Measurements from ENCODE around the gene BCLAF1. TPM values are rescaled to one million over a fixed set of nuclear protein-coding genes. Genes with fewer than 3 reads are reported as not detected.

The BCLAF1 gene
- total and polyA plus RNA-seq, 9 of the 15 experiments (the other 6 are each of a cell fraction or from before 2014, with no cell fraction given): 65.4 to 286 (median 165) TPM

DNA sequence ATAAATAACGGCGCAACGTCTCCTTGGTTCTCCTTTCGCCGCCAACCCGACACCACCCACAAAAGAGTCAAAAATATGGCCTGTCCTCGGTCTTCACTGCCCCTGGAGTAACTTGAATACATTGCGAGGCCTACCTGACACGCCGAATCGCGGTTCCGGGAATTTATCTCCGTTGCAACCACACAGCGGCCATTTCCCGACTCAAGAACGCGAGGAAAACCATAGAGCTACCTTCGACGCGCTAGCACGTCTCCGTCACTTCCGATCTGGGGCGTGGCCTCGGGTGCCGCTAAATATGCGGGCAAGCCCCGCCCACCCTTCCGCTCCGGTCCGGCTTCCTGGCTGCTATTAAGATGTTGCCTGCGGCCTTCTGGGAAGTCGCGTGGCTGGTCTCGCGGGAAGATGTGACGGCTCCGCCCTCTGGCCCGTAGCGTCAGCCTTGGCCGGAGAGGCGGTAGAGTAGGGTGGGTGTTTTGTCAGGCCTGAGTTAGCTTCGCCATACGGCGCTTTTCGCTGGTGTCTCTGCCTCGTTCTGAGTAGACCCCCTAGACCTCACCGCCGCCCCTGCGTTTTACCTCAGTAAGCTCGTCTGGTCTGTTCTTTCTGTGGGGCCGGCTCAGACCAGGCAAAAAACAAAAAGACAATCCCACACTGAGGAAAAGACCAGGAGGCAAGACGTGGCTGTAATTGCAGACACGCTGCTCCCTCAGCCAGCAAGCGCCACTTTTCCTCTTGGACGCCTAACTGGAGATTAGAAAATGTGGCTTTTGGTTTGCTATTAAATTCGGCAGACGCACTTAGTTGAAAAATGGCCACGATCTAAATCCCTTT, at the start of gene BCLAF1 (continued):
- TF ChIP-seq, protein P1, sequence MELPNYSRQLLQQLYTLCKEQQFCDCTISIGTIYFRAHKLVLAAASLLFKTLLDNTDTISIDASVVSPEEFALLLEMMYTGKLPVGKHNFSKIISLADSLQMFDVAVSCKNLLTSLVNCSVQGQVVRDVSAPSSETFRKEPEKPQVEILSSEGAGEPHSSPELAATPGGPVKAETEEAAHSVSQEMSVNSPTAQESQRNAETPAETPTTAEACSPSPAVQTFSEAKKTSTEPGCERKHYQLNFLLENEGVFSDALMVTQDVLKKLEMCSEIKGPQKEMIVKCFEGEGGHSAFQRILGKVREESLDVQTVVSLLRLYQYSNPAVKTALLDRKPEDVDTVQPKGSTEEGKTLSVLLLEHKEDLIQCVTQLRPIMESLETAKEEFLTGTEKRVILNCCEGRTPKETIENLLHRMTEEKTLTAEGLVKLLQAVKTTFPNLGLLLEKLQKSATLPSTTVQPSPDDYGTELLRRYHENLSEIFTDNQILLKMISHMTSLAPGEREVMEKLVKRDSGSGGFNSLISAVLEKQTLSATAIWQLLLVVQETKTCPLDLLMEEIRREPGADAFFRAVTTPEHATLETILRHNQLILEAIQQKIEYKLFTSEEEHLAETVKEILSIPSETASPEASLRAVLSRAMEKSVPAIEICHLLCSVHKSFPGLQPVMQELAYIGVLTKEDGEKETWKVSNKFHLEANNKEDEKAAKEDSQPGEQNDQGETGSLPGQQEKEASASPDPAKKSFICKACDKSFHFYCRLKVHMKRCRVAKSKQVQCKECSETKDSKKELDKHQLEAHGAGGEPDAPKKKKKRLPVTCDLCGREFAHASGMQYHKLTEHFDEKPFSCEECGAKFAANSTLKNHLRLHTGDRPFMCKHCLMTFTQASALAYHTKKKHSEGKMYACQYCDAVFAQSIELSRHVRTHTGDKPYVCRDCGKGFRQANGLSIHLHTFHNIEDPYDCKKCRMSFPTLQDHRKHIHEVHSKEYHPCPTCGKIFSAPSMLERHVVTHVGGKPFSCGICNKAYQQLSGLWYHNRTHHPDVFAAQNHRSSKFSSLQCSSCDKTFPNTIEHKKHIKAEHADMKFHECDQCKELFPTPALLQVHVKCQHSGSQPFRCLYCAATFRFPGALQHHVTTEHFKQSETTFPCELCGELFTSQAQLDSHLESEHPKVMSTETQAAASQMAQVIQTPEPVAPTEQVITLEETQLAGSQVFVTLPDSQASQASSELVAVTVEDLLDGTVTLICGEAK (IDR thresholded peaks at IDR 0.05): peak; percentile 85
- TF ChIP-seq, protein P1 (CRISPR knock-in tag; IDR thresholded peaks at IDR 0.05): no peak; the same call in 1 of the 2 replicates
- TF ChIP-seq JUN (IDR thresholded peaks at IDR 0.05; ENCODE audit: borderline replicate concordance, low read depth, low read length) (no peak; the same call in 1 of the 2 replicates), JUN (CRISPR knock-in tag; IDR thresholded peaks at IDR 0.05; ENCODE audit: borderline replicate concordance) (no peak; the same call in 1 of the 2 replicates), POLR3G (IDR thresholded peaks at IDR 0.05; ENCODE audit: extremely low read depth, insufficient read length, insufficient replicate concordance) (no peak), NELFE (IDR thresholded peaks at IDR 0.05; ENCODE audit: insufficient read depth, insufficient read length) (peak; percentile 47), WHSC1 (IDR thresholded peaks at IDR 0.05; ENCODE audit: low read length) (no peak), ZSCAN32 (CRISPR knock-in tag; IDR thresholded peaks at IDR 0.05) (peak; percentile 82), CREM (IDR thresholded peaks at IDR 0.05; ENCODE audit: low read depth) (peak; percentile 95), TRIM24 (IDR thresholded peaks at IDR 0.05) (no peak), PTRF (tag; IDR thresholded peaks at IDR 0.05) (no peak), EHMT2 (IDR thresholded peaks at IDR 0.05) (no peak), PHF8 (IDR thresholded peaks at IDR 0.05; ENCODE audit: borderline replicate concordance, low read length) (peak; percentile 99)
